Liver (tissue), 3 donors: ENCODE data around the gene DIP2C.

Experiments
- CTCF ChIP-seq: fragments of 150-350 bp; IDR thresholded peaks from 2 replicates; pipeline ENCODE4 v1.5.1; 2017; ENCODE audit warnings: improper control_type of control experiment, low read depth, low read length; ENCODE audit not compliant: missing input control
- FOXA1 ChIP-seq: IDR thresholded peaks from 2 replicates; pipeline ENCODE4 v1.6.1; 2016; ENCODE audit warnings: antibody characterized with exemption
- FOXA2 ChIP-seq: IDR thresholded peaks from 2 replicates; pipeline ENCODE4 v1.6.1; 2016; ENCODE audit warnings: antibody characterized with exemption
- GABPA ChIP-seq, 2 donors: IDR thresholded peaks in 1 of 2; conservative IDR thresholded peaks in 1 of 2; 2 replicates each; pipeline ENCODE4 v1.6.1; 2016; ENCODE audit warnings: antibody characterized with exemption in 2 of 2, mild to moderate bottlenecking in 1 of 2, moderate library complexity in 1 of 2
- HNF4G ChIP-seq: IDR thresholded peaks from 2 replicates; pipeline ENCODE4 v1.6.1; 2016; ENCODE audit warnings: antibody characterized with exemption
- JUND ChIP-seq, 2 donors: IDR thresholded peaks; 2 replicates each; pipeline ENCODE4 v1.6.1; 2016; ENCODE audit warnings: antibody characterized with exemption in 2 of 2
- MAX ChIP-seq: IDR thresholded peaks from 2 replicates; pipeline ENCODE4 v1.6.1; 2016; ENCODE audit warnings: antibody characterized with exemption
- RAD21 ChIP-seq, 2 donors: IDR thresholded peaks; 2 replicates each; pipeline ENCODE4 v1.6.1; 2016; ENCODE audit warnings: antibody characterized with exemption in 2 of 2, mild to moderate bottlenecking in 2 of 2
- REST ChIP-seq: IDR thresholded peaks from 2 replicates; pipeline ENCODE4 v1.6.1; 2016; ENCODE audit warnings: antibody characterized with exemption, mild to moderate bottlenecking
- SP1 ChIP-seq: IDR thresholded peaks from 2 replicates; pipeline ENCODE4 v1.6.1; 2018; ENCODE audit warnings: antibody characterized with exemption, mild to moderate bottlenecking
- TAF1 ChIP-seq: conservative IDR thresholded peaks from 2 replicates; pipeline ENCODE4 v1.6.1; 2016; ENCODE audit warnings: antibody characterized with exemption, mild to moderate bottlenecking
- YY1 ChIP-seq: IDR thresholded peaks from 2 replicates; pipeline ENCODE4 v1.6.1; 2016; ENCODE audit warnings: antibody characterized with exemption, mild to moderate bottlenecking
- ZBTB33 ChIP-seq: IDR thresholded peaks from 2 replicates; pipeline ENCODE4 v1.6.1; 2016; ENCODE audit warnings: antibody characterized with exemption
- donor health status: healthy.
- donor health status: healthy.

- TF ChIP-seq FOXA1: no peak
- no peak for TF ChIP-seq TAF1
- TF ChIP-seq CTCF: no peak
- TF ChIP-seq MAX: no peak
- TF ChIP-seq RAD21 (IDR thresholded peaks at IDR 0.05): no peak
- TF ChIP-seq SP1: no peak
- TF ChIP-seq REST: no peak
- no peak for TF ChIP-seq YY1
- TF ChIP-seq JUND (IDR thresholded peaks at IDR 0.05): no peak
- TF ChIP-seq HNF4G: no peak
- TF ChIP-seq GABPA (IDR thresholded peaks at IDR 0.05 in 1 of 2, conservative IDR thresholded peaks at IDR 0.05 in 1 of 2): no peak
- no peak for TF ChIP-seq ZBTB33
- no peak for TF ChIP-seq FOXA2
Observed at GRCh38 chr10:287026-287709, 402.3 kb downstream of the DIP2C start.
